Mucosa of descending colon (tissue), 3 donors: Measurements from ENCODE around the gene FAM186B. TPM values are rescaled to one million over a fixed set of nuclear protein-coding genes. Genes with fewer than 3 reads are reported as not detected.

Experiments used
- ATAC-seq: fragments of 200-7000 bp; cut with Tn5 transposase; one replicate; pipeline ENCODE4 v1.9.1; 2020; ENCODE audit warnings: mild to moderate bottlenecking, moderate library complexity
- DNase-seq, 3 donors: peaks; one replicate each; pipeline ENCODE4 v3.0.0-alpha.2; 2020
- H3K36me3 ChIP-seq: fragments of 200-600 bp; one replicate; pipeline ENCODE4 v1.8.0; 2021; ENCODE audit warnings: low read depth, mild to moderate bottlenecking
- H3K4me1 ChIP-seq: fragments of 200-600 bp; one replicate; pipeline ENCODE4 v1.8.0; 2021; ENCODE audit warnings: low read depth, mild to moderate bottlenecking
- H3K4me3 ChIP-seq: fragments of 200-600 bp; one replicate; pipeline ENCODE4 v1.8.0; 2021; ENCODE audit warnings: mild to moderate bottlenecking
- H3K9me3 ChIP-seq: fragments of 200-600 bp; one replicate; pipeline ENCODE4 v1.8.0; 2021; ENCODE audit warnings: mild to moderate bottlenecking
- intact Hi-C, 2 donors: fragments of 100-400 bp; cut with DNase I in 1 of 2; cut with micrococcal nuclease in 1 of 2; formaldehyde crosslinking; loops; one replicate each; pipeline versions ENCODE4 v1.11.0 to v1.11.1; 2022; cut with DNase I, micrococcal nuclease
- total RNA-seq, 3 donors: library from RNA; stranded (reverse); fragmentation: NEBNext Ultra II Directional in 2 of 3; extraction: Animal tissue kit (Norgen Biotek cat#: 25700) in 2 of 3; gene quantifications; one replicate each; pipeline versions ENCODE4 v1.2.1 to v1.2.4, GENCODE V29; 2021 to 2023
- TF ChIP-seq, protein P1 (sequence below): fragments of 200-600 bp; IDR thresholded peaks from one replicate; pipeline ENCODE4 v1.8.0; 2022; ENCODE audit warnings: antibody characterized with exemption, mild to moderate bottlenecking
- donor health status: DM: no; HTN: no; CAD: no; lungs with moderate emphysema.
- donor health status: DM: no; HTN: no; CAD: no.
- donor health status: DM: no; HTN: yes; CAD: no.

FAM186B gene
- total RNA-seq, 3 donors from 2014 or later = 0.35 to 0.63 (median 0.39) TPM

DNA sequence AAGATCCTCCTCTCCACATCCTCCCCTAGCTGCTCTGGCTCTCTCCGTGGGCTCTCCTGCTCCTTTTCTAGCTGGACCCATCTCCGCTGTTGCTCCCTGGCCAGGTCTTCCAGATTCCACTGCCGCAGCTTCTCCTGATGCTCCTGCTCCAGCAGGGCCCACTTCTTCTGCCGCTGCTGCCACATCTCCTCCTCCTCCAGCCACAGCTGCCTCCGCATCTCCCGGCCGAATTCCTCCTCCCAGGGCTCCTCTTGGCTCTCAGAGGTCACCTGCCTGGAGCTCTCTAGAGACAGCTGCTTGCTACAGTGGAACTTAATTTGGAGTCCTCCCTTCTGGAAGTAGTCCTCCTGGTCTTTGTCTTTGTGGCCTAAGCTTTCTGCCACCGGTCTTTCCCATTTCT, 5.5 kb downstream of the FAM186B start:
- H3K9me3 ChIP-seq = no peaks in the 10 kb centered on the region
- H3K36me3 ChIP-seq = no peaks in the 10 kb centered on the region
- no peak overlapping the region for H3K4me3 ChIP-seq
- no peaks in the 10 kb centered on the region for H3K4me1 ChIP-seq
- ATAC-seq (no peak), DNase-seq (no peak)
- intact Hi-C loops = no loop called here
- TF ChIP-seq, protein P1, sequence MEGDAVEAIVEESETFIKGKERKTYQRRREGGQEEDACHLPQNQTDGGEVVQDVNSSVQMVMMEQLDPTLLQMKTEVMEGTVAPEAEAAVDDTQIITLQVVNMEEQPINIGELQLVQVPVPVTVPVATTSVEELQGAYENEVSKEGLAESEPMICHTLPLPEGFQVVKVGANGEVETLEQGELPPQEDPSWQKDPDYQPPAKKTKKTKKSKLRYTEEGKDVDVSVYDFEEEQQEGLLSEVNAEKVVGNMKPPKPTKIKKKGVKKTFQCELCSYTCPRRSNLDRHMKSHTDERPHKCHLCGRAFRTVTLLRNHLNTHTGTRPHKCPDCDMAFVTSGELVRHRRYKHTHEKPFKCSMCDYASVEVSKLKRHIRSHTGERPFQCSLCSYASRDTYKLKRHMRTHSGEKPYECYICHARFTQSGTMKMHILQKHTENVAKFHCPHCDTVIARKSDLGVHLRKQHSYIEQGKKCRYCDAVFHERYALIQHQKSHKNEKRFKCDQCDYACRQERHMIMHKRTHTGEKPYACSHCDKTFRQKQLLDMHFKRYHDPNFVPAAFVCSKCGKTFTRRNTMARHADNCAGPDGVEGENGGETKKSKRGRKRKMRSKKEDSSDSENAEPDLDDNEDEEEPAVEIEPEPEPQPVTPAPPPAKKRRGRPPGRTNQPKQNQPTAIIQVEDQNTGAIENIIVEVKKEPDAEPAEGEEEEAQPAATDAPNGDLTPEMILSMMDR = no peak

GRCh38 chr12:49598527-49598926, 6.9 kb downstream of the FAM186B start:
- TF ChIP-seq, protein P1 = no peak
- H3K4me1 ChIP-seq = no peaks in the 10 kb centered on the region
- H3K36me3 ChIP-seq = no peaks in the 10 kb centered on the region
- no peak overlapping the region for H3K4me3 ChIP-seq
- no peaks in the 10 kb centered on the region for H3K9me3 ChIP-seq
- intact Hi-C loops = no loop called here
- no peak for DNase-seq
- ATAC-seq = no peak

- no peak for ATAC-seq
- intact Hi-C loops = no loop called here
Measured at GRCh38 chr12:49588721-49589516, 16.5 kb downstream of the FAM186B start.

DNA sequence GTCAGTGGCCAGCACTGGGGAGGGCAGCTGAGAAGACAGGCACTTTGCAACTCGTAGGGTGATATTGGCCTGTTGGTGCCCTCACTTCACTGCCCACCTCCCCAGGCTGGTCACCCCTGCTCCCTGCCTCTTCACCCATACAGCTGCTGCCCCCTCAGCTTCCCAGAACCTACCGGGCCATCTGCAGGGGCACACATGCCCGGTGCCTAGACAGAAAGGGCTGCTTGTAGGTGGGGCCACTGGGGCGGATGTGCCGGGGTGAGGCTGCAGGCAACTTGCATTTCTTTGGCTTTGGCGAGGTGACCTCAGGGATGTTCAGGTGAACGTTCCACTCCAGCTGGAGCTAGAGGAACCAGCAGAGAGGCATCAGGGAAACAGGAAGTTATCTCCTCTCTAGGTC, 17.2 kb downstream of the FAM186B start:
- DNase-seq (no peak), ATAC-seq (no peak)
- TF ChIP-seq, protein P1 = no peak
- no peaks in the 10 kb centered on the region for H3K4me1 ChIP-seq
- intact Hi-C loops = no loop called here
- no peak overlapping the region for H3K4me3 ChIP-seq
- H3K36me3 ChIP-seq = no peaks in the 10 kb centered on the region
- no peaks in the 10 kb centered on the region for H3K9me3 ChIP-seq

More at GRCh38 chr12:49588721-49589516, 16.5 kb downstream of the FAM186B start:
- Histone ChIP-seq H3K36me3 (no peaks in the 10 kb centered on the region), H3K9me3 (no peaks in the 10 kb centered on the region), H3K4me1 (no peaks in the 10 kb centered on the region), H3K4me3 (no peak overlapping the region)
- TF ChIP-seq, protein P1 = no peak
- no peak for DNase-seq

DNA sequence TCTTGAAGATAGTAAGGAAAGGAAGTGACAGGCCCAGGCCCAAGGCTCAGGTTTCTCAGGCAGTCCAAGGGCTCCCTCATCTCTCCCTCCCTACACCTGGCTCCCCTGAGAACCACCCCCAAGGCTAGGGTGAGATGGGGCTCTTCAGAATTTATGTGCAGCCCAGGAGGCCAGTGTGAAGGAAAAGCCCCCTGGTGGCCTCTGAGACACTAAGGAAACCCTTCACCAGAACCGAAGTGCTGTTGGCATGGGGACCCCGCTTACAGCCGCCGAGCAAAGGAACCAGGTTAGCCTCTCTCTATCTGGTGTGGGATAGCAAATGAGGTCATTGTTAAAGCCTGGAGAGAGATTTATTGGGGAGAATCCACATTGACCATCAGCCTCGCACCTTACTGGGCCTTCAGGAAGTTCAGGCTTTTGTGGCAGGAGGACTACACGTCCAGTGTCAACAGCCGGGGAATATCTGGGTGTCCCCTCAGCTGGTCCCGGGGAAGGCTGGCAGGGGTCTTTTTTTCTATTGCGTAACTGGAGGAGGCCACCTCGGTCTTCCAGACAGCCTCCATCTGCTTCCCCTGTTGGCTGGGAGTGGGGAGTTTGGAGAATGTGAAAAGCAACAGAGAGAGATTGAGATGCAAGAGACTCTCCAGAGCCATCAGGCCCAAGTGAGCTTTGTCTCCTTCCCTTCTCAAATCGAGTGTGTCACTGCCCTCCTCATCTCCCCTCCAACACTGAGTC, 18.1 kb downstream of the FAM186B start:
- H3K4me1 ChIP-seq = no peaks in the 10 kb centered on the region
- H3K36me3 ChIP-seq = no peaks in the 10 kb centered on the region
- DNase-seq = no peak
- no peaks in the 10 kb centered on the region for H3K9me3 ChIP-seq
- TF ChIP-seq, protein P1 = no peak
- ATAC-seq = no peak
- intact Hi-C loops = no loop called here
- no peak overlapping the region for H3K4me3 ChIP-seq
